Activated CD8-positive, alpha-beta memory T cell treated with anti-CD3 and anti-CD28 coated beads, Interleukin-2, amount 50 U/mL, for 48 hours (primary cell): ENCODE measurements around the gene STK32B.

Source experiments
- DNase-seq: peaks from one replicate; pipeline ENCODE4 v3.0.0-alpha.2; 2020

STK32B gene

GRCh38 chr4:5127556-5127955 lies 76.3 kb downstream of the STK32B start:
- DNase-seq: no peak

- no peak for DNase-seq
These were observed 77.3 kb downstream of the STK32B start for GRCh38 chr4:5128569-5128968.

GRCh38 chr4:5133201-5133600 lies 81.9 kb downstream of the STK32B start:
- no peak for DNase-seq

- no peak for DNase-seq
These were observed 82.8 kb downstream of the STK32B start for GRCh38 chr4:5133933-5134594.

- no peak for DNase-seq
These were observed 83.3 kb downstream of the STK32B start for GRCh38 chr4:5134620-5135019.

- no peak for DNase-seq
These were observed 85.9 kb downstream of the STK32B start for GRCh38 chr4:5137226-5137625.

- no peak for DNase-seq
These were observed 86.6 kb downstream of the STK32B start for GRCh38 chr4:5137927-5138326.

GRCh38 chr4:5138389-5138788 lies 87.1 kb downstream of the STK32B start:
- DNase-seq: no peak

- no peak for DNase-seq
These were observed 87.9 kb downstream of the STK32B start for GRCh38 chr4:5139141-5139540.

GRCh38 chr4:5141802-5142201 lies 90.5 kb downstream of the STK32B start:
- no peak for DNase-seq

- DNase-seq: no peak
These were observed 91.4 kb downstream of the STK32B start for GRCh38 chr4:5142726-5143125.

GRCh38 chr4:5143306-5143861 lies 92.1 kb downstream of the STK32B start:
- no peak for DNase-seq

- no peak for DNase-seq
These were observed 92.7 kb downstream of the STK32B start for GRCh38 chr4:5143940-5144339.

GRCh38 chr4:5144384-5144783 lies 93.1 kb downstream of the STK32B start:
- no peak for DNase-seq

- DNase-seq: no peak
These were observed 95.0 kb downstream of the STK32B start for GRCh38 chr4:5146248-5146647.

GRCh38 chr4:5152521-5152920 lies 101.2 kb downstream of the STK32B start:
- no peak for DNase-seq

GRCh38 chr4:5156682-5157081 lies 105.4 kb downstream of the STK32B start:
- DNase-seq: no peak

GRCh38 chr4:5157791-5158770 lies 106.8 kb downstream of the STK32B start:
- no peak for DNase-seq

- no peak for DNase-seq
These were observed 107.5 kb downstream of the STK32B start for GRCh38 chr4:5158825-5159224.

- no peak for DNase-seq
These were observed 109.4 kb downstream of the STK32B start for GRCh38 chr4:5160668-5161067.

GRCh38 chr4:5162909-5163508 lies 111.7 kb downstream of the STK32B start:
- no peak for DNase-seq

- DNase-seq: no peak
These were observed 113.1 kb downstream of the STK32B start for GRCh38 chr4:5164221-5164912.
